ENCODE data around the gene CCNL2.
"Not testable (repeated sequence)": the region's sequence is repeated elsewhere in the genome, so short reads cannot be mapped to it uniquely, and the experiment has no call there.

The CCNL2 gene

DNA sequence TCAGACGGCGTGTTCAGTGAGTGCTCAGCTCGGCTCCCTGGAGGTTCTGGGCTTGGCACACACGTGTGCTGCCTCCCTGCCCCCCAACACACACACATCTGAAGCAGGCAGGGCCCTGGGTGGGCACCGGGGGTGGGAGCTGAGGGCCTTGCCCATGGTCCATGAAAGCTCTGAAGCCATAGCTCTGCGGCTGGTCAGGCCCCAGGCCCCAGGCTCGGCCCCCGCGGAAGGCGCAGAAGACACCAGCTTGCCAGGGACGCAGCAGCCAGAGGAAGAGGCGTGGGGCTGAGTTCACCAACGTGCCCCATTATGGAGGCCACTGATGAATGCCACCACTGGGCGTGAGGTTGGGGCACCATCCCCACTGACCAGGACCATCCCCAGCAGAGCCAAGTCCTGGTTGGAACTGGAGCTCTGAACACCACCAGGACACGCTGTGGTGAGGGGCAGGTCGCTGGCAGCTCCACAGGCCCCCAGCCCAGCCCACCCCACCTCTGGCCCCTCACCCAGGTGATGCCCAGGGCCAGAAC lies 28.3 kb downstream of the CCNL2 start:
- DNase-seq (ENCODE audit: low spot score) = no peak
- TF ChIP-seq, protein P1, sequence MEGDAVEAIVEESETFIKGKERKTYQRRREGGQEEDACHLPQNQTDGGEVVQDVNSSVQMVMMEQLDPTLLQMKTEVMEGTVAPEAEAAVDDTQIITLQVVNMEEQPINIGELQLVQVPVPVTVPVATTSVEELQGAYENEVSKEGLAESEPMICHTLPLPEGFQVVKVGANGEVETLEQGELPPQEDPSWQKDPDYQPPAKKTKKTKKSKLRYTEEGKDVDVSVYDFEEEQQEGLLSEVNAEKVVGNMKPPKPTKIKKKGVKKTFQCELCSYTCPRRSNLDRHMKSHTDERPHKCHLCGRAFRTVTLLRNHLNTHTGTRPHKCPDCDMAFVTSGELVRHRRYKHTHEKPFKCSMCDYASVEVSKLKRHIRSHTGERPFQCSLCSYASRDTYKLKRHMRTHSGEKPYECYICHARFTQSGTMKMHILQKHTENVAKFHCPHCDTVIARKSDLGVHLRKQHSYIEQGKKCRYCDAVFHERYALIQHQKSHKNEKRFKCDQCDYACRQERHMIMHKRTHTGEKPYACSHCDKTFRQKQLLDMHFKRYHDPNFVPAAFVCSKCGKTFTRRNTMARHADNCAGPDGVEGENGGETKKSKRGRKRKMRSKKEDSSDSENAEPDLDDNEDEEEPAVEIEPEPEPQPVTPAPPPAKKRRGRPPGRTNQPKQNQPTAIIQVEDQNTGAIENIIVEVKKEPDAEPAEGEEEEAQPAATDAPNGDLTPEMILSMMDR (IDR thresholded peaks at IDR 0.05; ENCODE audit: extremely low read depth, missing control alignments) = no peak

DNA sequence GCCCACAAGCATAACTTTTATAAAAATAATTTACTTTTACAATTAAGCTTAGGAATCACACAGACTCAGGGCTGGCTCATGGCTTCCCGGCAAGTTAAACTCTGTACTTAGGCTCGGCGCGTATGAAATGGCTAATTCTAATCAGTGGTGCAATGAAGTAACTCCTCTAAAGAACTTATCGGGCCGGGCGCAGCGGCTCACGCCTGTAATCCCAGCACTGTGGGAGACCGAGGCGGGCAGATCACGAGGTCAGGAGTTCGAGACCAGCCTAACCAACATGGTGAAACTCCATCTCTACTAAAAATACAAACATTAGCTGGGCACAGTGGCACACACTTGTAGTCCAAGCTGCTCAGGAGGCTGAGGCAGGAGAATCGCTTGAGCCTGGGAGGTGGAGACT lies 29.0 kb downstream of the CCNL2 start:
- not testable (repeated sequence) for DNase-seq (ENCODE audit: low spot score)

DNA sequence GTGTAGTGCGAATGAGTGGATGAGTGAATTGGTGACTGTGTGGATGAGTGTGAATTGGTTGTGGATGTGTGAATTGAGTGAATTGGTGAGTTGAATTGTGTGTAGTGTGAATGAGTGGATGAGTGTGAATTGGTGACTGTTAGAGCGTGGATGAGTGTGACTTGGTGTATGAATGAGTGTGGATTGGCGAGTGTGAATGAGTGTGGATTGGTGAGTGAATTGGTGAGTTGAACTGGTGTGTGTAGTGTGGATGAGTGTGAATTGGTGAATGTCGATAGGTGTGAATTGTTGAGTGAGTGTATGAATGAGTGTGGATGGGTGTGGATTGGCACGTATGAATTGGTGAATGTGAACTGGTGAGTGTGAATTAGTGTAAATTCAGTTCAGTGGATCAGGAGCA lies 31.8 kb downstream of the CCNL2 start:
- DNase-seq (ENCODE audit: low spot score) = no peak
- TF ChIP-seq, protein P1 (IDR thresholded peaks at IDR 0.05; ENCODE audit: extremely low read depth, missing control alignments) = no peak

DNA sequence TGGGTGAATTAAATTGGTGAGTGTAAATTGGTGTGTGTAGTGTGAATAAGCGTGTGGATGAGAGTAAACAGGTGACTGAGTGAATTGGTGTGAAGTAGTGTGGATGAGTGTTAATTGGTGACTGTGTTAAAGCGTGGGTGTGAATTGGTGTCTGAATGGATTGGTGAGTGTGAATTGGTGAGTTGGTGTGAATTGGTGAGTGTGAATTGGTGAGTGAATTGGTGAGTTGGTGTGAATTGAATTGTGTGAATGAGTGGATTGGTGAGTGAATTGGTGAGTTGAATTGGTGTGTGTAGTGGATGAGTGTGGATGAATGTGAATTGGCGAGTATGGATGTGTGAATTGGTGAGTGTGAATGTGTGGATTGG lies 32.5 kb downstream of the CCNL2 start:
- TF ChIP-seq, protein P1 (IDR thresholded peaks at IDR 0.05; ENCODE audit: extremely low read depth, missing control alignments) = no peak
- DNase-seq (ENCODE audit: low spot score) = no peak

DNA sequence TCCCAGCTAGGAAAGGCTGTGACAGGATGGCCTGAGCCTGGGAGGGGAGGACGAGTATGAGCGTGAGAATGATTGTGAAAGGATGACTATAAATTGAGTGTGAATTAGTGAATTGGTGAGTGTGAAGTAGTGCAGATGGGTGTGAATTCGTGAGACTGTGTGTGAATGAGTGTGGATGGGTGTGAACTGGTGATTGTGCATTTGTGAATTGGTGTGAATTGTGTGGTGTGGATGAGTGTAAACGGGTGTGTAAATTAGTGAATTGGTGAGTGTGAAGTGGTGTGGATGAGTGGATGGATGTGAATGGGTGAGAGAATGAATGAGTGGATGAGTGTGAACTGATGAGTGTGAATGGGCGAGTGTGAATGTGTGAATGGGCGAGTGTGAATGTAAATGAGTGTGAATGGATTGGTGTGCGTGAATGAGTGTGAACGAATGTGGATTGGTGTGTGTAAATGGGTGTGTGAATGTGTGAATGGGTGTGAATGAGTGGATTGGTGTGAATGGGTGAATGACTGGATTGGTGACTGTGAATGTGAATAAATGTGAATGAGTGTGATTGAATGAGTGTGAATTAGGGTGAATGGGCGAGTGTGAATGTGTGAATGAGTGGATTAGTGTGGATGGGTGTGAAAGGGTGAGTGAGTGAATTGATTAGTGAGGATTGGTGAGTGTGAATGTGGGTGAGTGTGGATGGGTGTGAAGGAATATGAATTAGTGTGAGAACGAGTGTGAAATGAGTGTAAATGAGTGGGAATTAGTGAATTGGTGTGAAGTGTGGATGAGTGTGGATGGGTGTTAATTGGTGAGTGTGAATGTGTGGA lies 33.0 kb downstream of the CCNL2 start:
- TF ChIP-seq, protein P1 (IDR thresholded peaks at IDR 0.05; ENCODE audit: extremely low read depth, missing control alignments) = no peak

DNA sequence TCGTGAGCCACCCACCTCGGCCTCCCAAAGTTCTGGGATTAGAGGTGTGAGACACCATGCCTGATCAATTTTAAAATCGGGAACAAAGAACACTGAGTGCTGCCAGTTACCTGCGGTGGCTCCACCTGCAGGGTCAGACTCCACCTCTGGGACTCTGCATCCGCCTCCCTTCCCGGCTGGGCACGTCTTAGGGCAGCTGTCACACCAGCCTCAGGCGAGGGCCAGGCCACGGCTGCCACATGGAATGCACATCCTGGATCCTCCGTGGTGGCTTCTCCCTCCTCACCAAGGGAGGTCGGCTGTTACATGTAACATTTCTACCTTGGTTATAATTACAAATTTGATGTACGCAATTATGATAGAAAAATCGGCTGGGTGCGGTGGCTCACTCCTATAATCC lies 34.9 kb downstream of the CCNL2 start:
- no peak for DNase-seq (ENCODE audit: low spot score)
- TF ChIP-seq, protein P1 (IDR thresholded peaks at IDR 0.05; ENCODE audit: extremely low read depth, missing control alignments) = no peak

More for the DNA sequence above, 33.0 kb downstream of the CCNL2 start:
- DNase-seq (ENCODE audit: low spot score) = no peak

DNA sequence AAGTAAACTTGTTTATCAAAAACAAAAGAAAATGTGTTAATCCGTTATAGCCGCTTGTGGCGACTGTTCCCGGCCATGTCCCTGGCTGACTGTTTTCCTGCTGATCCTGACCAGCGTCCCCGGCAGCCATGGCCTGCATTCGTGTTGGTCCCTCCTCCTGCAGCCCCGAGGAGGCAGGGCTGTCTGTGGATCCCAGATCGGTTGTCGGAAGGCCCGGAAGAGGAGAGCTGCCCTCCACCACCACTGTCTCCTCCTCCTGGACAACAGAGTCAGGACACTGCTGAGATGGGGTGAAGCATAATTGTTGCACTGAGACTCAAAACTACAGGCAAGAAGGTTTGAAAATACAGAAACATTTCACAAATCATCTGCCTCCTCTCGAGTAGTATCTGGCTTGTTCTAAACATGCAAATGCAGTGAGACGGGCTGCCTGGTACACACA lies 37.1 kb downstream of the CCNL2 start:
- TF ChIP-seq, protein P1 (IDR thresholded peaks at IDR 0.05; ENCODE audit: extremely low read depth, missing control alignments) = no peak
- no peak for DNase-seq (ENCODE audit: low spot score)

Data from GM20000 (cell line).